SU-DHL-6 (cell line): ENCODE data around the gene TXNRD2.

ENCODE experiments used
- H2AFZ ChIP-seq: fragments of 200-600 bp; sonication (generic); 2 replicates; pipeline ENCODE4 v1.6.1; 2014; ENCODE audit warnings: low read depth, mild to moderate bottlenecking, moderate library complexity, mixed read lengths, antibody characterized with exemption, low read length; ENCODE audit not compliant: severe bottlenecking
- H3F3A ChIP-seq: fragments of 200-600 bp; shearing (Covaris generic); 2 replicates; pipeline ENCODE4 v1.6.0; 2016; ENCODE audit warnings: antibody characterized with exemption, mild to moderate bottlenecking; ENCODE audit not compliant: insufficient read depth
- H3K27ac ChIP-seq: fragments of 200-600 bp; sonication (generic); 2 replicates; pipeline ENCODE4 v1.5.1; 2016; ENCODE audit warnings: low read depth, mild to moderate bottlenecking, low read length, moderate library complexity, mixed read lengths
- H3K27me3 ChIP-seq: fragments of 200-600 bp; sonication (generic), shearing (Covaris generic); 2 replicates; pipeline ENCODE4 v1.6.0; 2014; ENCODE audit warnings: mild to moderate bottlenecking, low read length
- H3K36me3 ChIP-seq: fragments of 200-600 bp; sonication (generic); 2 replicates; pipeline ENCODE4 v1.6.1; 2014; ENCODE audit warnings: mild to moderate bottlenecking, low read length, mixed read lengths
- H3K4me2 ChIP-seq: fragments of 300-600, 200-600 bp; shearing (Covaris generic), sonication (generic); 2 replicates; pipeline ENCODE4 v1.6.0; 2014; ENCODE audit warnings: low read length, low read depth, mild to moderate bottlenecking; ENCODE audit not compliant: poor library complexity, severe bottlenecking
- H3K4me3 ChIP-seq: fragments of 200-600 bp; sonication (generic); 2 replicates; pipeline ENCODE4 v1.5.1; 2014; ENCODE audit warnings: antibody characterized with exemption, low read length, mild to moderate bottlenecking, mixed read lengths; ENCODE audit not compliant: insufficient read depth, poor library complexity, severe bottlenecking
- H3K79me2 ChIP-seq: fragments of 200-600 bp; sonication (generic); 2 replicates; pipeline ENCODE4 v1.6.1; 2014; ENCODE audit warnings: mild to moderate bottlenecking, low read length, moderate library complexity; ENCODE audit not compliant: insufficient read depth
- H3K9ac ChIP-seq: fragments of 200-600 bp; sonication (generic); 2 replicates; pipeline ENCODE4 v1.7.0; 2014; ENCODE audit warnings: mild to moderate bottlenecking, low read length
- H3K9me2 ChIP-seq: fragments of 200-600 bp; sonication (generic); replicated peaks from 2 replicates; pipeline ENCODE4 v1.6.1; 2014; ENCODE audit warnings: low read length; ENCODE audit not compliant: insufficient read depth
- H3K9me3 ChIP-seq: fragments of 200-600 bp; sonication (generic); 2 replicates; pipeline ENCODE4 v1.6.1; 2014; ENCODE audit warnings: low read length, mixed read lengths; ENCODE audit not compliant: insufficient read depth
- H4K20me1 ChIP-seq: fragments of 200-600 bp; sonication (generic); 2 replicates; pipeline ENCODE4 v1.6.1; 2014; ENCODE audit warnings: low read depth, mild to moderate bottlenecking, antibody characterized with exemption, low read length, moderate library complexity, mixed read lengths
- CTCF ChIP-seq: fragments of 200-600 bp; sonication (generic); IDR thresholded peaks from one replicate; pipeline ENCODE4 v1.5.1; 2017; ENCODE audit warnings: antibody characterized with exemption, mild to moderate bottlenecking, low read length, moderate library complexity; ENCODE audit not compliant: insufficient read depth, poor library complexity, severe bottlenecking
- EZH2phosphoT487 ChIP-seq: fragments of 200-600 bp; sonication (generic), shearing (Covaris generic); conservative IDR thresholded peaks from 2 replicates; pipeline ENCODE4 v1.6.1; 2018; ENCODE audit warnings: mild to moderate bottlenecking, antibody characterized with exemption, low read length, moderate library complexity, mixed read lengths

TXNRD2 gene

DNA sequence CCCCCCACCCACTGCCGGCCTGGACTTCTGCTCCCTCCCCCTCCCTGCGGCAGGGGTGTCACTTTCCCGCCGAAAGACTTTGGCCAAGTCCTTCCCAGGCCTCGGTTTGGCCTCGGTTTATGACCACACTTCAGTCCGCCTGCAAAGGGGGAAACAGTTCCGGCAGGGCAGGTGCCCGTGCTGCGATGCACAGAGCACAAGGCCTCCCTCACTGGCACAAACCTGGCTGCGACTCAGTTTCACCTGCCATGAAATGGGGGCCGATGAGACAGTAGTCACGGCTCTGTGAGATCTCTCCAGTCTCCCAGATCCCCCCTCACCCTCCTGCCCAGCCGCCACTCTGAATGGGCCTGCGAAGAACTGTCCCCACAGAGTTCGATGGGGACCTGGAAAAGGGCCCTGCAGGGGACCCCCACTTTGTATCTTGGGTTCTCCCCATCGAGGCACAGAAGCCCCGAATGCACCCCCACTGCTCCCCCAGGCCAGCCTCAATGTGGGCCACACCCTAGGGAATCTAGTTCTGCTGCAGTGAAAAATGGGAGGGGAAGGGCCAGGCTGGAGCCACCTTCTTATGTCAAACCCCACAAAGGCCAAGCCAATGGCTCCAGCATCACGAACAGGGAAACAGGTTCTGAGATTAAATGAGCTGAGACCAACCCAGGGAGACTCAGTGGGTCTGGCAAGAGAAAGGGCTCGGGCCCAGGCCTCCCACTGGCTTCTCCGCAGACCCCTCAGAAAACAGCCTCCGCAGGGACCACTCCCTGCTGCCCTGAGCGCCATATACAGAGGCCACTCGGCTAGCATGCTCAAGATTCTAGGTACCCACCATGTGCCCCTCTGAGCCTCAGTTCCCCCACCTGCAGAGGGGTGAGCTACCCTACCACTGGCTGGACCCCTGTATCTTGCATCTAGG, 46.0 kb upstream of the TXNRD2 start:
- TF ChIP-seq EZH2phosphoT487 (no peak), CTCF (no peak)
- no peak overlapping the region for H2AFZ ChIP-seq
- H3K9ac ChIP-seq = no peak overlapping the region
- H3K9me3 ChIP-seq = no peaks in the 10 kb centered on the region
- no peak overlapping the region for H3K4me2 ChIP-seq
- no peaks in the 10 kb centered on the region for H3K79me2 ChIP-seq
- H3K4me3 ChIP-seq = no peak overlapping the region
- no peaks in the 10 kb centered on the region for H3F3A ChIP-seq
- no peaks in the 10 kb centered on the region for H3K9me2 ChIP-seq
- no peaks in the 10 kb centered on the region for H3K27me3 ChIP-seq
- no peak overlapping the region for H3K27ac ChIP-seq
- H4K20me1 ChIP-seq = no peaks in the 10 kb centered on the region
- no peaks in the 10 kb centered on the region for H3K36me3 ChIP-seq

DNA sequence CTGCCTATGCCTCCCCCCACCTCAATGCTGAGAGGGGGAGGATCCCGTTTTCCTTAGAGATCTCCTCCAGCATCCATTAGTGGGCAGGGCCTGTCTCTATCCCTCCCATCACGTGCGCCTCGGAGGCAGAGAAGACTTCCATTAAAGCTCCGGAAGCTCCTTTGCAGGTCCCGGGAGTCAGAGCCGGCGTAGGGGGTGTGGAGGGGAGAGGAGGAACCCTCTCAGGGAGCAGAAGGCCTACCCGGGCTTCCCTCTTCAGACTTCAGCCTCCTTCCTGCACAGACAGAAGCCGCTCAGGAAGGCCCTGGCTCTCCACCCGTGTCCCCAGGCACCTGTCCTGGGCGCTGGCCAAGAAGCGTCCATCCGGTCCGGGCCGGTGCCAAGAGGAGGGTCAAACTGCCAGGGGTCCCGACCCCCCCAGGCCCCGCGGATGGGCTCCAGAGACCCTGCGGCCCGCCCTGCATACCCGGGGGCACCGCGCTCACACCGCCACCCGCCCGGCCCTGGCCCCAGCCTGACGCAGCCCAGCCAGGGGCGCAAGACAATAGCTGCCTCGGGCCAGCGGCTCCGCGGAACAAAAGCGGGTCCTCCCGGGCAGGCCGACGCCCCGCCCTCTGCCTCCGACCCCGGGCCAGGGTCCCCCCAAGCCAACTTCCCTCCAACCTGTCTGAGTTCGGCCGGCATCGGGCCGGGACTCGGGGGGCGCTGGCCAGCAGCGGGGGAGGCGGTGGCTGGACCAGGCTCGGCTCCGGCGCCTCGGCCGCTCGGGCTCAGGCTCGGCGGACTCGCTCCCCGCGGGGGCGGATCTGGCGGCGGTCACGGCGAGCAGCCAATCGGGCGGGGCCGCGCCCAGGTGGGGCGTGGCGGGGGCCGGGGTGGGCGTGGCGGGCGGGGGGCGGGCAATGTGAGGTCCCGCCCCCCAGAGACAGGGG, 45.1 kb upstream of the TXNRD2 start:
- Histone ChIP-seq H4K20me1 (no peaks in the 10 kb centered on the region), H3K9ac (no peak overlapping the region), H3K27me3 (no peaks in the 10 kb centered on the region), H3K27ac (no peak overlapping the region), H3K9me2 (no peaks in the 10 kb centered on the region), H3F3A (no peaks in the 10 kb centered on the region), H3K4me3 (peak overlapping the region; percentile 46), H3K4me2 (peak overlapping the region; percentile 37), H3K36me3 (no peaks in the 10 kb centered on the region), H3K79me2 (no peaks in the 10 kb centered on the region), H3K9me3 (no peaks in the 10 kb centered on the region), H2AFZ (no peak overlapping the region)
- no peak for TF ChIP-seq CTCF
- TF ChIP-seq EZH2phosphoT487 = no peak

- H4K20me1 ChIP-seq = no peaks in the 10 kb centered on the region
- H3F3A ChIP-seq = no peaks in the 10 kb centered on the region
- no peaks in the 10 kb centered on the region for H3K36me3 ChIP-seq
- H3K9me3 ChIP-seq = no peaks in the 10 kb centered on the region
- H3K9ac ChIP-seq = no peak overlapping the region
- no peak overlapping the region for H2AFZ ChIP-seq
- no peak for TF ChIP-seq EZH2phosphoT487
- TF ChIP-seq CTCF = no peak
- no peak overlapping the region for H3K4me2 ChIP-seq
- no peaks in the 10 kb centered on the region for H3K79me2 ChIP-seq
- no peaks in the 10 kb centered on the region for H3K27me3 ChIP-seq
- H3K27ac ChIP-seq = no peak overlapping the region
- no peak overlapping the region for H3K4me3 ChIP-seq
- H3K9me2 ChIP-seq = no peaks in the 10 kb centered on the region
These were observed 44.4 kb upstream of the TXNRD2 start for GRCh38 chr22:19986011-19986409.
